Measurements from ENCODE around the gene FASN. TPM values are rescaled to one million over a fixed set of nuclear protein-coding genes. Genes with fewer than 3 reads are reported as not detected.

Gene FASN
- total and polyA plus RNA-seq, 2 of the 4 experiments (the other 2 are of a cell fraction) = 12.4 to 56.0 TPM

DNA sequence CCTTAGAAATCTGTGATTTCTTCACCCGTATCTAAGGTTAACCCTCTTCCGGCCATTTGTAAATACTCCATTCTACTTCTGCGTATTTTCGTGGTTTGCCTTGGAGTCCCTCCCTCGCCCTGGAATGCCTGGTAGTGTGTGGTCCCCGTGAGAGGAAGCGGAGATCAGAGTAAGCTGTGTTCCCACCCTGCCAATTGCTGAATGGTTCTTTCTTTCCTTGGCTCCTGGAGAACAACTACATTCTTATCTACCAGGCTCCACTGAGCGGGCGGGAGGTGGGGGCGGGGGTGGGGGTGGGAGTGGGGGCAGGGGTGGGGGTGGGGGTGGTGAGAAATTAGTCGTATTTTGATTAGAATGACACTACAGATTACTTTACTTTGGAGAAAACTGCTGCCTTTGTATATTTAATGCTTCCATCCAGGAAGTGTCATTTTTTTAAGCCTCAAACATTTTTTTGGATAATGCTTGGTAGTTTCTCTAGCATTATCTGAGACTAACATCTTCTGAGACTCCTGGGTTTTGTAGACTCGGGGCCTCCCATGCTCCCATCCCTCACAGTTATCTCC, 20.9 kb upstream of the FASN start:
- no peak overlapping the region for H3K18ac ChIP-seq (ENCODE audit: low read depth, low read length)

More for the DNA sequence above, 20.9 kb upstream of the FASN start:
- Histone ChIP-seq H3K9me1 (ENCODE audit: insufficient read depth, low read length) (peaks cover 3% of the 10 kb centered on the region; the same call in 1 of the 2 replicates), H3K27ac (ENCODE audit: insufficient read depth, low read length) (no peak overlapping the region), H3K4me1 (ENCODE audit: control insufficient read depth, insufficient read depth, low read length) (peaks cover 10% of the 10 kb centered on the region), H3K9ac (ENCODE audit: low read depth, low read length) (no peak overlapping the region), H4K20me1 (ENCODE audit: insufficient read depth, low read length) (no peaks in the 10 kb centered on the region), H3K4ac (ENCODE audit: low read depth, low read length) (no peak overlapping the region), H3K4me2 (ENCODE audit: low read depth, low read length) (no peak overlapping the region), H2AFZ (replicated peaks; ENCODE audit: low read length, poor library complexity) (peak overlapping the region; percentile 62), H3K23ac (ENCODE audit: low read depth, low read length) (no peak overlapping the region), H2AK9ac (replicated peaks; ENCODE audit: low read depth, low read length, poor library complexity) (no peak overlapping the region), H3K79me1 (ENCODE audit: low read depth in 1 of 2, low read length in 2 of 2) (peaks cover 7 to 8% of the 10 kb centered on the region in 2 experiments; a peak in 2 of 4 replicates), H2AK5ac (ENCODE audit: low read depth, low read length) (no peak overlapping the region; the same call in 1 of the 2 replicates), H4K91ac (ENCODE audit: insufficient read depth, low read depth, low read length) (no peak overlapping the region), H3K36me3 (ENCODE audit: control insufficient read depth, insufficient read depth, low read length) (0 out of 2 replicates have a peak, but pooled peaks cover under 1% of the 10 kb centered on the region), H2BK20ac (ENCODE audit: low read depth, low read length) (no peak overlapping the region), H3K27me3 (ENCODE audit: control insufficient read depth, insufficient read depth, low read length) (no peaks in the 10 kb centered on the region), H3K9me3 (ENCODE audit: control insufficient read depth, insufficient read depth, low read length) (no peaks in the 10 kb centered on the region), H3K14ac (replicated peaks; ENCODE audit: low read depth, low read length) (no peak overlapping the region; the same call in 1 of the 2 replicates), H3K56ac (ENCODE audit: extremely low read depth, insufficient read depth, low read length) (no peak overlapping the region), H3K4me3 (ENCODE audit: insufficient read depth, low read depth, low read length) (no peak overlapping the region), H2BK120ac (ENCODE audit: low read depth, low read length) (no peak overlapping the region), H4K5ac (ENCODE audit: low read depth, low read length) (no peak overlapping the region), H2BK5ac (ENCODE audit: low read depth, low read length, poor library complexity, severe bottlenecking) (no peak overlapping the region), H4K8ac (ENCODE audit: low read depth in 2 of 2, low read length in 2 of 2) (peak overlapping the region in 1 of 2 experiments; percentile 55; a peak in 1 of 4 replicates), H2BK15ac (ENCODE audit: low read depth, low read length) (no peak overlapping the region)
- TF ChIP-seq RAD21 (IDR thresholded peaks at IDR 0.05; ENCODE audit: low read length) (no peak), RCOR1 (IDR thresholded peaks at IDR 0.05; ENCODE audit: insufficient replicate concordance, low read length) (no peak), MAZ (IDR thresholded peaks at IDR 0.05; ENCODE audit: borderline replicate concordance, low read depth, low read length) (no peak), RFX5 (IDR thresholded peaks at IDR 0.05; ENCODE audit: low read depth, low read length) (no peak), POLR2A (IDR thresholded peaks at IDR 0.05; ENCODE audit: low read depth, low read length) (no peak), FOS (IDR thresholded peaks at IDR 0.05; ENCODE audit: low read depth, low read length) (no peak), CHD1 (IDR thresholded peaks at IDR 0.05; ENCODE audit: low read depth, low read length) (no peak)
- dilution Hi-C loops (cut with HindIII; ENCODE audit: low sequenced_read_pairs, unreplicated experiment) (no loop called here), in situ Hi-C loops (cut with MboI; ENCODE audit: low sequenced_read_pairs) (no loop called here), intact Hi-C loops (cut with micrococcal nuclease) (no loop called here)
- peak; percentile 45; the same call in 1 of the 2 replicates for ATAC-seq (ENCODE audit: low read depth)
- peak; percentile 52 for DNase-seq
- BruUV-seq (replicated peaks) = no TSS peak
- ChIA-PET CTCF (no interaction called here), POLR2A (ENCODE audit: unreplicated experiment) (no interaction called here)
- WGBS, 2 experiments (ENCODE audit: extremely low coverage in 2 of 2, insufficient read length in 1 of 2) = 40% methylated on average over 1 of the region's 12 CpGs; no CpG with 5 or more reads in 1 of the 2 experiments
